ENCODE results near the gene PEAK3. TPM values are rescaled to one million over a fixed set of nuclear protein-coding genes. Genes with fewer than 3 reads are reported as not detected.

PEAK3 gene
- total RNA-seq, 2 donors from 2014 or later, result 0.09 to 0.32 TPM

DNA sequence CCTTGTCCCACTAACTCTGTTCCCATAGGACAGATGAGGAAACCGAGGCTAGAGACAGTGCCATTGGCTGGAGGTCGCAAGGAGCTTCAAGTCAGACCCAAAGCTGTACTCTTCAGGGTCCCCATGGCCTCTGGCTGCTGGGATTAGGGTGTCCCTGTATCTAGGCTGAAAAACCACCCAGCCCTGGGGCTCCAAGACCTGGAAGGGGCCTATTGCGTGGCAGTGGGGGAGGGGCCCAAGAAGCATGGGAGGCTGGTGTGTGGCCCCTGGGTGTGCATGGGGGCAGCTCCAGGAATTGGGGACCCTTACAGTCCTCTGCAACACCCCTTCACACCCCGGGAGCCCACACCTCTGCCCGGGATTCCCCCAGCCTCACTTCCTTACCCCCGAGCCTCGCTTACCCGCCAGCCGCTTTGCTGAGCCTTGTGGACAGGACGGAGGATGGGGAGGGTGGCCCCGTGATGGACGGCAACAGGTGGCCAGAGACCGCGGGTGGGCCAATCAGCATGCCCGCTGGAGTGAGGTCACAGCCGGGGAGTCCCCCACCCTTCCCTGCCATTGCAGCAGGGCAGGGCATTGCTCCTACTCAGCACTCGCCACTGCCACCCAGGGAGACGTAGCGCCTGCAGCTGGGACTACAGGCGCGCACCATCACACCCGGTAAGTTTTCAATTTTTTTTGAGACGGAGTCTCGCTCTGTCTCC is 25.8 kb downstream of the PEAK3 start, which contains the start of gene JSRP1:
JSRP1 (minus strand) TSS at position 436 of the 704 bp plus-strand sequence. CDS start 1,103 bp downstream, outside the sequence.
- Mint-ChIP-seq H3K27me3 (no peaks in the 10 kb centered on the region), H3K36me3 (ENCODE audit: low read depth) (no peaks in the 10 kb centered on the region), H3K4me3 (peak within 1 kb of the TSS; percentile 74), H3K9me3 (no peaks in the 10 kb centered on the region), H3K27ac (no peak within 1 kb of the TSS), H3K4me1 (peaks cover 6% of the 10 kb centered on the region)
- ATAC-seq (replicated peaks), result no peak

- no peaks in the 10 kb centered on the region for H3K27me3 Mint-ChIP-seq
- H3K9me3 Mint-ChIP-seq, result no peaks in the 10 kb centered on the region
- no peak for ATAC-seq (replicated peaks)
- peaks cover 3% of the 10 kb centered on the region for H3K4me1 Mint-ChIP-seq
- H3K27ac Mint-ChIP-seq, result no peak overlapping the region
- no peak overlapping the region for H3K4me3 Mint-ChIP-seq
- no peaks in the 10 kb centered on the region for H3K36me3 Mint-ChIP-seq (ENCODE audit: low read depth)
These were observed 26.7 kb downstream of the PEAK3 start for GRCh38 chr19:2255112-2255845.

GRCh38 chr19:2254064-2254872 is 27.7 kb downstream of the PEAK3 start:
- H3K4me1 Mint-ChIP-seq, result no peaks in the 10 kb centered on the region
- no peak overlapping the region for H3K27ac Mint-ChIP-seq
- H3K9me3 Mint-ChIP-seq, result no peaks in the 10 kb centered on the region
- no peaks in the 10 kb centered on the region for H3K27me3 Mint-ChIP-seq
- no peak for ATAC-seq (replicated peaks)
- no peaks in the 10 kb centered on the region for H3K36me3 Mint-ChIP-seq (ENCODE audit: low read depth)
- H3K4me3 Mint-ChIP-seq, result no peak overlapping the region

DNA sequence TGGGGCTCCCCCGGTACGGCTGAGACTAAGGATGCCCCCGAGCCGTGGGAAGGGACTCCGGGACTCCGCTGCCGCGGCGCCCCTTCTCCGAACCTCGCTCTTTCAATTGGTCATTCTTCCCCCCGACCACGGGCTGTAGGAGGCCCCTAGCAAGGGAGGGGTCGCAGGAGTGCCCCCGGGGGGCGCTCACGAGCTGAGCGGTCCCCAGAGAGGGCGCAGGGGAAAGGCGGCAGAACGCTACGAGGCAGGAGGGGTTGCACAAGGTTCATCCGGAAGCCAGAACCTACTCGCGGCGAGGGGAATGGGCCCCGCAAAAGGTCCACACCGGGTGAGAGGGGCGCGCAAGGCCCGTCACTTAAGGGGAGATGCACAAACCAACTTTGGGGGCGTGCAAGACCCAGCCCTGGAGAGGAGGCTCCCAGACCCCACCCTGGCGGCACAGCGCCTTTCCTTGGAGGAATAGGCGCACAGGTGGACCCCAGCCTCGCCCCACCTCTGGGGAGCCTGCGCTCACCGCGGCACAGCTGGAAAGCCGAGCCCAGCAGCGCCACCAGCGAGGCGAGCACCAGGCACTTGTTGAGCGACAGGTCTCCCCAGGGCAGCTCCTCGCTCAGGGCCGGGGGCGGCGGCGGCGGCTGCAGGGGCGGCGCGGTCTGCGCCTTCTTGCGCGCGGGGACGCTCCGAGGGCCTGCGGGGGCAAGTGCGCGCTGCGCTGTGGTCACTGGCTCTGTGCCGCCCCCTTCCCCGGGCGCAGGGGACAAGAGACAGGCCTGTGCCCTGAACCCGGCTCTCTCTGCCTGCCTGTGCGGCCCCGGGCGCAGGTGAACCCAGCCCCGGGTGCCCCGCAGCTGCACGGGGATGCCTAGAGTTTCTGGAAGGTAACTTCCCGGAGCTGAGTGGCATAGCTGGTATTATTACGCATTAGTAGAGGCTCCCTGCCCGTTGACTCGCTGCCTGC is 28.6 kb downstream of the PEAK3 start:
- ATAC-seq (replicated peaks), result peak; percentile 1
- no peaks in the 10 kb centered on the region for H3K27me3 Mint-ChIP-seq
- peak overlapping the region; percentile 52 for H3K4me3 Mint-ChIP-seq
- H3K9me3 Mint-ChIP-seq, result no peaks in the 10 kb centered on the region
- no peaks in the 10 kb centered on the region for H3K4me1 Mint-ChIP-seq
- H3K27ac Mint-ChIP-seq, result no peak overlapping the region
- peaks cover 5% of the 10 kb centered on the region for H3K36me3 Mint-ChIP-seq (ENCODE audit: low read depth)

DNA sequence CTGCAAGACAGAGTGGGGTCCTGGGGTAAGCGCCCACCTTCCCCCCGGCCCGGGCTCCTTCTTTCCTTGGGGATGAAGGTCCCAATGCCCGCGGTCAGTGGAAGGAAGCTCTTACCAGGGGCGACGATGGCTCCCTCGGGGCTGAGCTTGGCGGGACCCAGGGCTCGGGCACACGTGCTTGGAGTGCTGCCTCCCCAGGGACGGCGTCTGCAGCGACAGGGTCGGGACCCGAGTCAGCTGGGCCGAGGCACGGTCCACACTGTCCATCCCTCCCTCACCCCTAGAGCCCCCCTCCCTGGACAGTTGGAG is 29.2 kb downstream of the PEAK3 start:
- Mint-ChIP-seq H3K4me1 (no peaks in the 10 kb centered on the region), H3K4me3 (peak overlapping the region; percentile 52), H3K36me3 (ENCODE audit: low read depth) (peaks cover 6% of the 10 kb centered on the region), H3K27ac (no peak overlapping the region), H3K9me3 (no peaks in the 10 kb centered on the region), H3K27me3 (no peaks in the 10 kb centered on the region)
- ATAC-seq (replicated peaks), result peak; percentile 9

DNA sequence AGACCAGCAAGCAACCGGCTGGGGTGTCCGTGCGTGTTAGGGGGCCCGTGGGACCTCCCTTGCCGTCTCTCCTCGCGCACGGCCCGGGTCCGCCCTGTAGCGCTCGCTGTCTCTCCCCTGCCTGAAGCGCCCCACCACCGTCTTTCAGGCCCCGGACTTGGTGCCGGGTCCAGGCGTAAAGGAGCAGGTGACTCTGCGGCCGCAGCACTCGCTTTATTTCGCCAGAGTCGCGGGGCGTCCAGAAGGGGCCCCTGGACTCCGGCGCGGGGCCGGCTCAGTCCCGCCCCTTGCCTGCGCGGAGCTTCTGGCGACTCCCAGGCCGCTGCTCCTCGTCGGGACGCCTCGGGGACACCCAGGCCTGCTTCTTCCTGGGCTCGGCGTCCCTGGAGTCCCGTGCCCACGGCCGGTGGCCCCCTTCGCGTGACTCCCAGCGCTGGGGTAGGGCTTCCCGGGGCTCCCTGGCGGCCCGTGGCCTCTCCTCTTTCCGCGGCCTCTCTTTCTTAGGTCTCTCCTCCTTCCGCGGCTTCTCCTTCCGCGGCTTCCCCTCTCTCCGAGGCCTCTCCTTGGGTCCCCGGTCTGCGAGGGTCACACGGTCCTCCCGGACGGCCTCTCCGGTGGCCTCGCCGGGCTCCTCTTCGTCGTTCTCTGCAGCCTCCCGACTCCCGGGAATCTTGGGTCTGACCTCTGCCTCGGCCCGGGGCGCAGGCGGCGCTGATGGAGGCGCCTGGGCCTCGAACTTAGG is 29.7 kb downstream of the PEAK3 start:
- Mint-ChIP-seq H3K27ac (no peak overlapping the region), H3K4me3 (peak overlapping the region; percentile 52)
- no peak for ATAC-seq (replicated peaks)

GRCh38 chr19:2251106-2252054 is 30.6 kb downstream of the PEAK3 start:
- no peak for ATAC-seq (replicated peaks)
- Mint-ChIP-seq H3K4me1 (no peaks in the 10 kb centered on the region), H3K9me3 (no peaks in the 10 kb centered on the region), H3K36me3 (ENCODE audit: low read depth) (peaks cover 16% of the 10 kb centered on the region), H3K4me3 (peak overlapping the region; percentile 52), H3K27me3 (no peaks in the 10 kb centered on the region), H3K27ac (no peak overlapping the region)

More for the DNA sequence above, 29.7 kb downstream of the PEAK3 start:
- H3K27me3 Mint-ChIP-seq, result no peaks in the 10 kb centered on the region
- no peaks in the 10 kb centered on the region for H3K9me3 Mint-ChIP-seq
- H3K36me3 Mint-ChIP-seq (ENCODE audit: low read depth), result peaks cover 10% of the 10 kb centered on the region
- no peaks in the 10 kb centered on the region for H3K4me1 Mint-ChIP-seq

DNA sequence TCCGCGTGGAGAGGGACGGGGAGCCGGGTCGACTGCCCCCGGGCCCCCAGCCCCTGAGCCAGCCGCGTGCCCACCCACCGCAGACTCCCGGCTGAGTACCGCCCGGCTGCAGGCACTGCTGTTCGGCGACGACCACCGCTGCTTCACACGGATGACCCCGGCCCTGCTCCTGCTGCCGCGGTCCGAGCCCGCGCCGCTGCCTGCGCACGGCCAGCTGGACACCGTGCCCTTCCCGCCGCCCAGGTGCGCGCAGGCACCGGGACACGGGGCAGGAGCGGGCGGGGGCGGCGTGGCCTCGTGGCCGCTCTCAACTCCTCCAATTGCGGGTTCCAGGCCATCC is 31.2 kb downstream of the PEAK3 start:
- H3K27ac Mint-ChIP-seq, result no peak overlapping the region
- no peak for ATAC-seq (replicated peaks)
- H3K27me3 Mint-ChIP-seq, result no peaks in the 10 kb centered on the region
- peaks cover 23% of the 10 kb centered on the region for H3K36me3 Mint-ChIP-seq (ENCODE audit: low read depth)
- no peaks in the 10 kb centered on the region for H3K9me3 Mint-ChIP-seq
- no peaks in the 10 kb centered on the region for H3K4me1 Mint-ChIP-seq
- no peak overlapping the region for H3K4me3 Mint-ChIP-seq

- Mint-ChIP-seq H3K27me3 (no peaks in the 10 kb centered on the region), H3K27ac (no peak overlapping the region), H3K36me3 (ENCODE audit: low read depth) (peaks cover 29% of the 10 kb centered on the region), H3K4me1 (no peaks in the 10 kb centered on the region), H3K4me3 (no peak overlapping the region), H3K9me3 (no peaks in the 10 kb centered on the region)
- peak; percentile 11 for ATAC-seq (replicated peaks)
These were observed 31.9 kb downstream of the PEAK3 start for GRCh38 chr19:2249880-2250765.

DNA sequence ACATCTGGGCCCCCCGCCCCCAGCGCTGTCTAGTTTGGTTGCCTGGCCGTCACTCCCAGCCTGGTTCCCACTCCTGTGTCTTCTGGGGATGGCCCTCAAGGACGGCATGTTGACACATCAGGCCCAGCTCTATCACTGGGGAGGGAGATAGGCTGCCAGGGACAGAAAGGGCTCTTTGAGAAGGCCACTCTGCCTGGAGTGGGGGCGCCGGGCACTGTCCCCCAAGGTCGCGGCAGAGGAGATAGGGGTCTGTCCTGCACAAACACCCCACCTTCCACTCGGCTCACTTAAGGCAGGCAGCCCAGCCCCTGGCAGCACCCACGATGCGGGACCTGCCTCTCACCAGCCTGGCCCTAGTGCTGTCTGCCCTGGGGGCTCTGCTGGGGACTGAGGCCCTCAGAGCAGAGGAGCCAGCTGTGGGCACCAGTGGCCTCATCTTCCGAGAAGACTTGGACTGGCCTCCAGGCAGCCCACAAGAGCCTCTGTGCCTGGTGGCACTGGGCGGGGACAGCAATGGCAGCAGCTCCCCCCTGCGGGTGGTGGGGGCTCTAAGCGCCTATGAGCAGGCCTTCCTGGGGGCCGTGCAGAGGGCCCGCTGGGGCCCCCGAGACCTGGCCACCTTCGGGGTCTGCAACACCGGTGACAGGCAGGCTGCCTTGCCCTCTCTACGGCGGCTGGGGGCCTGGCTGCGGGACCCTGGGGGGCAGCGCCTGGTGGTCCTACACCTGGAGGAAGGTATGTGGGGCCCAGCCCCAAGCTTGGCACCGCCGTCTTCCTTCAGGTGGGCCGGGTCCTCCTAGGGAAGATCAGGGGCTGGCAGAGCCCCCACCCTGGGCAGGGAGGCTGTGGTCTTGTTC is 32.7 kb downstream of the PEAK3 start, which contains the start of gene AMH:
AMH (plus strand) TSS at position 314 of the 857 bp plus-strand sequence; CDS start at position 324, 10 bp downstream.
- no peak within 1 kb of the TSS for H3K27ac Mint-ChIP-seq
- peak; percentile 7 for ATAC-seq (replicated peaks)
- H3K9me3 Mint-ChIP-seq, result no peaks in the 10 kb centered on the region

More for the DNA sequence above, 32.7 kb downstream of the PEAK3 start, which contains the start of gene AMH:
- Mint-ChIP-seq H3K36me3 (ENCODE audit: low read depth) (peaks cover 38% of the 10 kb centered on the region), H3K4me3 (no peak within 1 kb of the TSS), H3K27me3 (no peaks in the 10 kb centered on the region), H3K4me1 (no peaks in the 10 kb centered on the region)

Measured in activated T-helper 17 cell treated with anti-CD3 and anti-CD28 coated beads, Interleukin-2, amount 50 U/mL, for 72 hours (primary cell).